ENCODE measurements around the gene MRPS27.
A peak's percentile ranks its signal among the peaks of the same experiment; 100 is the strongest.

The MRPS27 gene

GRCh38 chr5:72256536-72256935 is 63.5 kb downstream of the MRPS27 start:
- no peak for DNase-seq (ENCODE audit: low spot score)

DNA sequence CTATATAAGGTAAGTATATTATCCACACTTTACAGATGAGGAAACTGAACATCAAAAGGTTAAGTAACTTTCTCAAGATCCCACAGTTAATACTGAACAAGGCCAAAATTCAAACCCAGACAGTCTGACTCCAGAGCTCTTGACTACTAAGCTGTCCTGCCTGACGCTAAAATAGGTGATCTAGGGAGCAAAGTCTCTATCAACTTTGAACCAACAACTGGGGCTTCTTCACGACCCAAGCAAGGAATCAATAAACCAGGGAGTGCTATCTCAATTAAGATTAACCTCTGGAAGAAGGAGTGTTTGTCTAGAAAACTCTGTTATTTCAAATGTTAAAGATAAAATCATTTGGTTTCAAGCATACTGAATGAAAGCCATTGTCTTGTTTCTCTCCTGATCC is 64.4 kb downstream of the MRPS27 start:
- DNase-seq (ENCODE audit: low spot score): no peak

GRCh38 chr5:72255237-72255636 is 64.8 kb downstream of the MRPS27 start:
- no peak for DNase-seq (ENCODE audit: low spot score)

DNA sequence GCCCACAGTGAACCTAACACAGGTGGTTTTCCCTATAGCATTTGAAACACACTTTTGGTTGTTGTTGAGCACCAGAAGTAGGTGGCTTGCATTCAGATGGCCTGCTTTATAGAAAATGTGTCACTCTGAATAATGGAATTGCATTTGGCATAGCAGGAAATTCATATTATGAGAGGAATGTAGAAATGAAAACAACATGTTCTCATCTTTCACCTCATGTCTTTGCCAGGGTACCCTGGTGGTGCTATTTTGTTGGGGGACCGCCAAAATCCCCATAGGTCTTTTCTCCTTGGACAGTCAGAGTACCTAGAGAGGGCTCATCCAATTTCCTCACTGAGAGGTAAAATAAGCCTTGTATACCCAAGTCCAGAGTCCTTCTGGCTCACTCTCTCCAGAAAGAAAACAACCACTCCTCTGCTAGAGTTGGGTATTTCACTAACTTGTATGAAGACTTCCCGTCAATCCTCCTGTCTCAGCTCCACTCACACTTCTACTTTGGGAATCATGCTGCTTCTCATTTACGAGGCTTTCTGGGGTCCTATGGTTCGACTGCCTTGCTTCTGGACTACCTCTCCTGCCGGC is 67.4 kb downstream of the MRPS27 start:
- no peak for DNase-seq (ENCODE audit: low spot score)

GRCh38 chr5:72252008-72252407 is 68.0 kb downstream of the MRPS27 start:
- DNase-seq (ENCODE audit: low spot score): no peak

DNA sequence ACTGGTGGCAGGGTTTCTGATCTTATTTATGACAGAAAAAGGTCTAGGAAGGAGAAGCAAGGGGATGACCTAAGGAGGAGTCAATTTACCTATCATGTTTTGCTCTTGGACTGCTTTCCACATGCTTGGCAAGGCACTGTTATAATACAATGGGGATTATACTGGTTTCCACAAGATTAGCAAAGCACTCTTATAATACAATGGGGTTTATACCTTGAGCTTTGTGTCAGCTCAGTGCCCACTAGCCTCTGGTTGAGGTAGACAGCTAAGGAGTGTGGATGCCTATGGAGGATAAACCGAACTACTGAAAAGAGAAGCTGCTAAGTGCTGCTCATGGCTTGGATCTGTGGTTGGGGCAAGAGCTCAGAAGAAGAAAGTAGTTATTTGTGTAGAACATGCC is 68.7 kb downstream of the MRPS27 start:
- DNase-seq (ENCODE audit: low spot score): no peak

GRCh38 chr5:72248410-72248981 is 71.5 kb downstream of the MRPS27 start:
- DNase-seq (ENCODE audit: low spot score): no peak

DNA sequence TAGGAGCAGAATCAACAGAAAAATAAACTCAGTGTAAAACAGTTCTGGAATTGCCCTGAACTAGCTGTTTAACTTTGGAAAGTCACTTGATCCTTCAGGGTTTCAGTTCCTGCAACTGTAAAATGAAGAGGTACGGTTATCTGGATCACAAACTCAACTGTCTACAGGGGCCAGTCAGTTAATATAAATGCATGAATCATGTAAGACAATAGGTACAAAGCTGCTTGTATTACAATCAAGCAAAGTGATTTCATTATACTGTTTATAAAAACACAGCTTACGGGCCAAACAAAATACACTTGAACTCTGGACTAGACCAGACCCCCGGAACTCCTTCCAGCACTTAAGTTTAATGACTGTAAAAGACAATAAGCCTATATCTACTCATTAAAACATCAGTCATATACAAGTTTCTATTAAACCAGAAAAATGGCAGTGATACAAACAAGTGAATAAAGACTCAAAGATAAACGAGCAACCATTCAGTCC is 73.0 kb downstream of the MRPS27 start:
- DNase-seq (ENCODE audit: low spot score): no peak

DNA sequence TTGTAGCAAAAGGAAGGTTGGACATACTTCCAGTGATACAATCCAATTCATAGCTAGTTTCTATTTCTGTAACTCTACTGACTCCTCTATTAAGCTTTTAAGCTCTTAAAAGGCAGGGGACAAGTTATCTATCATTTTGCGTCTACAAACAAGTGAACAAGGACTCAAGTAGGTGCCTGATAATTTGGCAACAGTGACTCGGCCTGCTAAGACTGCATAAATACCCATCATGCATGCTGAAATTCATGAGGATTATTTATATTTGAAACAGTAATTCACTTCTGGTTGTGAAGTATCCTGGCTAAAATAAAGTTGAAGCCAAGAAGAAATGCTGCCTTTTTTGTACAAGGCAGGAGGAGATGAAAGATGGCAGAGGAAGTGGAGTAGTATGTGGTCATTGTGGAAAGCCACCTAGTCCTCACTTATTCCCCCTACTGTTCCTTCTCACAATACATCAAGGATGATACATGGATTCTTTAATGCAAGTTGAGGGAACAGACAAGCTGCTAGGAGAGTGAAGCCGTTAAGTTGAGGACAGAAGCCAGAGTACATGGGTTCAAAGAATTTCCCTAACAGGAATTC is 74.0 kb downstream of the MRPS27 start:
- no peak for DNase-seq (ENCODE audit: low spot score)

DNA sequence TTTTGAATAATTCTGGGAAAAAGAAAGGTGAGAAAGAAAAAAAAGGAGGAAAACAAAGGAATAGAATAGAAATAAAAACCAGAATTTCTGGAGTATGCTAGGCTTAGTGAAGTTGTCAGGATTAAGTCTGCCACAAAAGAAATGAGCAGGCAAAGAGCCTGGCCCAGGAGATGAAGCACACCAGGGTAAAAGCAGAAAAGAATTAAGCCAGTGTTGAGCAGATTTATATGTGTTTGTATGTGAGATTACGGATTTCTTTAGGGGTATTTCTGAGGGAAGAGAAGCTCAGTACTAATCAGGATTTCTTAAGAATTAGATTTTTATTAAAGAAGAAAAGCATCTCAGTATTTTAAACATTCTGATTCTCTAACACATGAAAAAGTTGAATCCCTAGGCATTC is 74.5 kb downstream of the MRPS27 start:
- no peak for DNase-seq (ENCODE audit: low spot score)

GRCh38 chr5:72244862-72245371 is 75.1 kb downstream of the MRPS27 start:
- peak; percentile 18 for DNase-seq (ENCODE audit: low spot score)

DNA sequence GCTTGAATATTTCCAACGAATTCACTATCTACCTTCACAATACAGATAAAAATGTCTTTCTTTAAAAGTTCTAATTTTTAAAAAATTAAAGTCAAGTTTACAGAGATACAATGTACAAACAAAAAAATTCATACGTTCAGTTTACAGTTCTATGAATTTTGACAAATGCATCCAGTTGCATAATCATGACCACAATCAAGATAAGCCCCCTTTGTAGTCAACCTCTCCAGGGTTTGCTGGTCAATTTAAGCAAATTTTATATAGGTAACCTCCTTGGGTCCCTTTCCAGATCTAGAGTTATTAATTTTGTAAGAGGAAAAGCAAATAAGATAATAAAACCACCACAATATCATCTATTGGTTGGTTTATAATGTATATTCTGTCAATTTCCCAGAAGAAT is 76.3 kb downstream of the MRPS27 start:
- no peak for DNase-seq (ENCODE audit: low spot score)

GRCh38 chr5:72242796-72243475 is 77.1 kb downstream of the MRPS27 start:
- DNase-seq (ENCODE audit: low spot score): peak; percentile 8

DNA sequence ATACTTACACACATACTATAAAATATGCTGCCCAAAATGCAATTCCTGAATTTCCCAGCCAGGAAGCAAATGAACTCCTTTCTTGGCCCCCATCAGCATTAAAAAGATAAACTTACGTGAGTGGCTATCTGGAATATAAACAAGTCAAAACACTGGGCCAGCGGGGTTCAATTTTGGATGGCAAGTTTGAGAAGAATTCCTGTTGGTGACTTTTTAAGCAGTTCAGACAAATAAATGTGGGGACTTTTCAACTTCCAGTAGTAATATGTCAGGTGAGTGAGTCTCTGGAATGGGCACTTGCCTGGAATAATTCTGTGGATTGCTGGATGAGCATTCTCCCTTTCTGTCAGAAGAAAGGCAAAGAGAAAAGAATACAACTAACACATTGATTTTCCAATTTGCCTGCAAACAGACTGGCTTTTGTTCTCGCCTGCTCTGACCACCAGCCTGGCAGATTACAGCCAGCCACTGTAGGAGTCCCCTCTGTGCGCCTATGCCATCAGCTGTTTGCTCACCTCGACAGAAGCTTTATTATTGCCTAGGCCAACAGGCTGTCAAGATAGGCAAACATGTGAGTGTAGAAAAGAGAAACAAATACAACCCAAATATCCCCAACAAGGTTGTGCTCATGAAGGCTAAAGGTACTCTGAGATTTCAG is 78.6 kb downstream of the MRPS27 start:
- DNase-seq (ENCODE audit: low spot score): peak; percentile 33

DNA sequence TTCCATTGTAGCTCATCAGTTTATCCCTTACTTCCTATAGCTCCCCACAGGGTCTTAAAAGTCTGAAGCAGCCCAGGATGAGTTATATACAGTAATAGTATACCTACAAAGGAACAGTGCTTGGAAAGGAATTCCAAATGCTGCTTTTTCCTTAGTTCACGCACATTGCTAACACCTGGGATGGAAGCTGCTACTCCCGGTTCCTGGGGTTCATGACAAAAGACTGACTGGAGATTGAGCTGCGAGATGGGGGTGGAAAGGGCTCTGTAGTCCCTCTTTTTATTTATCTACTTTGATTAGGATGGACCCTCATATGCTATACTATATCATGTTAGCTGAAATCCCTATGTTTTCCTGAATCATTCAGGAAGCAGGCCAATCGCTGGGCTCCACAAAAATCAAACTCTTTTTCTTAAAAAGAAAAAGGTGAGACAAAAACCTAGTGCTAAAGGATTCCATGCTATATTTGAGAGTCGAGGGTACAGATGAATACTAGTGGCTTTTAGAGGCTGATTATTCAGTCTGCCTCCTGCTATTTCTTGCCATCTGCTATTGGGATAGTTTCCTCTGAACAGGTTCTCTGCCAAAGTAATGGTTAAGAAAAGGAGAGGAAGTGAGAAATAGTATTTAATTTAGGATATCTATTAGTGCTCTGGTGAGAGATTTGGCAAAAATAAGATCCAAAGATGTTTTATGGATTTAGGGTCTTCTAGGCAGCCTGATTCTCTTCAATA is 81.2 kb downstream of the MRPS27 start:
- DNase-seq (ENCODE audit: low spot score): no peak

DNA sequence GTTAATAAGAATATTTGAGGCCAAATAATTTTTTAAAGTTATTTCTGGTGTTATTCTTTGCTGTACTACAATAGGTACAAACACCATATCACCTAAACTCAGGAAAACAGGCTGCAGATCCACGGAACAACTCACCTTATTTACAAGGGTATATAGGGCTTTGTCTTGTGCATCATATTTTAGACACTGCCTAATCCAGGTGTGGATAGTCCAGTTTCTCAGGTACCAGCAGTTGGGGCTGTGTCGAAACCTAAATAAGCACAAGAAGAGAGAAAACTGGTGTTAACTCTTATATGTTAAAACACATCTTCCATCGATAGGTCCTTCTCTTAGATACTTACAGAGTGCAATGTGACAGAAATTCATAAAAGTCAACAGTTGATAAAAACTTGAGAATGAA is 82.2 kb downstream of the MRPS27 start:
- DNase-seq (ENCODE audit: low spot score): no peak

- DNase-seq (ENCODE audit: low spot score): no peak
Observed at GRCh38 chr5:72237415-72237814, 82.6 kb downstream of the MRPS27 start.

DNA sequence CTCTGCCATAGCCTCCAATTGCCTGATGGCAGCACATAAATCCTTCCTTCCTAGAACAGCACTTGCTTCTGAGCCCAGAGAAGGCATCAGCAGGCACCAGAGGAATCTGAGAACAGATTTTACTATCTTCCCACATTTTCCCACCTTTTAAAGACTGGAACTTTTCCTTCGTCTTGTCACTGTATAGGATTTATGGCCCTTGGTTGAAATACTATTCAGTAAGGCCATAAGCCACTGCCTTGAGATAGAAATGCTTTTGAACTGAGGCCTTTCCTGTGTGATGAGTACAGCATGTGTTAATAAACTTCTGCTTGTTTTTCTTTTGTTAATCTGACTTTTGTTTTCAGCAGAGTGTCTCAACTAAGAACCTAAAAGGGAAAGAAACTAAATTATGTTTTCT is 84.3 kb downstream of the MRPS27 start:
- no peak for DNase-seq (ENCODE audit: low spot score)

DNA sequence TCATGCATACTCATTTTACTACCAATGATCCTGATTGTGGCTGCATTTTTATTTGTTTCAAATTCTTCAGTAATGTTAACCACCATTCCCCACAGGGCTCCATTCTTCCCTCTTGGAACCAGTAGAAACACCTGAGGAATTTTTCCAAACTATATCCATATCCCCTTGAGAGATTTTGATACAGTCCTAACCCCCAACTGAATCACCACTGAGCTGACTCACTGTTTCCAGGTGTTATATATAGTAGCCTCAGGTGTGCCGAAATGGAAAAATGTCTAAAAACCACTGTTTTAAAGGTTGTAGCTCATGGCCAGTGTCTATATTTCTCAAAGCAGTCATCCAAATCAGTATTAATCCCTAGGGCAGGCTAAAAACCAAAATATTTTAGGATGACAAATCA is 85.2 kb downstream of the MRPS27 start:
- no peak for DNase-seq (ENCODE audit: low spot score)

- no peak for DNase-seq (ENCODE audit: low spot score)
Observed at GRCh38 chr5:72234265-72234700, 85.8 kb downstream of the MRPS27 start.

DNA sequence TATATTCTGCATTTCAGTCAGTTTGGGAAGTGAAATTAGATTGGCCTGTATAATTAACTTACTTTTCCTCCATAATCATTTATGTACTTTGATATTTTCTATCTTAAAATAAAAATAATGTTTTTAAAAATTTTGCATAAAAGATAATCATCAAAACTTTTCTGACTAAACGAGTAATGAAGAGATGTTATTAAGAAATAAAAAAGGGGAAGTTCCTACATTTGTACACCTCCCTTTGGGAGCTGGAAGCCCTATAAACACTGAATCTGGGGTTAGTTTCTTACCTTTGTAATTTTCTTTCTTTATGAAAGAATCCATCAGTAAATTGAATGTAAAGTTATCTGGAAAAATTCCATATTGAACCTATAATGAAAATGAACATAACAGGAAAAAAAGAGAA is 86.2 kb downstream of the MRPS27 start:
- DNase-seq (ENCODE audit: low spot score): no peak

DNA sequence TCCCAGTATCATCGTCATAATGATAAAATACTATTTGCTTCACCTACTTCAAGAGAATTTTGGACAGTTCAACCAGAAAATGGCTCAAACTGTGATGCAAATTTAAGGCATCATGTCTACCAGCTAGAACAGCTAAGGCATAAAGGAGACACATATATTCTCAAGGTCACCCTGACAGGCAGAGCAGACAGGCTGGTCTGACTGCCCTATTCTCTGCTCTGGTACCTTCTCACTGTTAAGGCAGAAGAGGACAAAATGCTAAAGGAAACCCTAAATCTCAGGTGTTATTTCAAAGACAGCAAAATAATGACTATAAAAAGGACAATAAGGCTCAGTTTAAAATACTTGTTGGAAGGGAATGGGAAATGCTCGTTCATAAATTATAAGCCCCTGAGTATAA is 87.2 kb downstream of the MRPS27 start:
- no peak for DNase-seq (ENCODE audit: low spot score)

Data from HuH-7 (cell line).